Measurements from ENCODE around the gene PTGR2.
"Not testable (repeated sequence)": the region's sequence is repeated elsewhere in the genome, so short reads cannot be mapped to it uniquely, and the experiment has no call there.

The PTGR2 gene

DNA sequence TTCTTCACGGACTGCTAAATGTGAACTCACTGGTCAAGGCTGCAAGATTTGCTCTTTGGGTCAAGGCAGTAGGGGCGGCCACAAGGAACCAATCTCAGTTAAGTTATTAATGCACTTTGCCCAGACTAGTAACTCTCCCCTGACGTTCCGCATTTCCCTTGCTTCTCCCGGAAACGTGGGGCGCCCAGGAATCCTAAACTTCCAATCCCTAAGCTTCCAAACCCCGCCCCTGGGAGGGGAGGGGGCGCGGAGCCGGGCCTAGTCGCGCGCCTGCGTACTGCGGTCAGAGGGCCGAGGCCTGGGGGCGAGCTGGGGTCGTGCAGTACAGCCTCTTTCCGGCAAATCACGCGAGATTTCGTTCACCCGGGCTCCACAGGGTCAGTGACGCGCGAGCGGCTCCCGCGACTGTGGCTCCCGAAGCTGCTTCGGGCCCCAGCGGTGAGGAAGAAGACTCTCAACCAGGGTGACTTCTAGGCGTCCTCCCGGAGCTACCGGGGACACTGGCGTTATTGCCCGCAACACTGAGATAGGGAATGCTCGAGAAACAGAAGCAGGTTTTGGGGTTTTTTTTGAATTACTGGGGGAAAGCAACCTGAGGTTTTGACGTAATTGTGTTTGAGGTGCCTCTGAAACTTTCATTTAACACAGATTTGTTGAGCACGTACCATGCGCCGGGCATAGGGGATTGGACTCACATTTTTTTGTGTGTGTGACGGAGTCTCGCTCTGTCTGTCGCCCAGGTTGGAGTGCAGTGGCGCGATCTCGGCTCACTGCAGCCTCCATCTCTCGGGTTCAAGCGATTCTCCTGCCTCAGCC, at the start of gene PTGR2:
PTGR2 (plus strand) TSS at position 265 of the 816 bp plus-strand sequence. CDS start 7,032 bp downstream, outside the sequence.
- peak; percentile 81 for DNase-seq

DNA sequence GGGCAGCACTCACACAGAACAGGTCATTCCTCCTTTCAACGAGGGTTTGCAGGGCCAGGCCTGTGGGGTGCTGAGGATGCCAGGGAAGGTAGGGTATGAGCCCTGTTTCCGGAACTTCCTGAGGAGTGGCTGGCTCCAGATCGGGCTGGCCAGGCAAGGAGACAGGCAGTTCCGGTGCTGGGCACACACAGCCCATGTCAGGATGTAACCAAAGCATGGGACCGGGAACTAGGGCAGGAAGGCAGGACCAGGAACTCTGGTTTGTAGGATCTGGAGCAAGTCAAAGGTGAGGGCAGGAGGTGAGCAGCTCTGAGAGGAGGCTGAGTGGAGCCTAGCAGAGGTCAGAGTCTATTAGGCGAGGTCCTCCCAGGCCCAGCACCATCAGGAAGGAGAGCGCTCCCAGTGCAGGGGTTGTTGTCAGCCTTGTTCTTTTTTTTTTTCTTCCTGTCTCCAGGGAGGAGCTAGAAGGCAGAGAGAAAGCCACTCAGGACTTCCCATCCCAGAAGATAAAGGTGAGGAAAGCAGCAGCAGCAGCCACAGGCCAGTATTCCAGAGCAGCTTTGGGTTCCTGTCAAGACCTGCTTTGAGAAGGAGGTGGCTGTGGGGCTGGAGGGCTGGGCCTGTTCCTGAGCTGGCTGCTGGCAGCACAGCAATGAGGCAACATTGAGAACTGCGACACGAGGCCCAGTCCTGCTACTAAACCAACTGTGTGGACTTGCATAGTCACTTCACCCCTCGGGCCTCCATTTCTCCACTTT, 49.0 kb upstream of the PTGR2 start:
- DNase-seq: no peak

DNA sequence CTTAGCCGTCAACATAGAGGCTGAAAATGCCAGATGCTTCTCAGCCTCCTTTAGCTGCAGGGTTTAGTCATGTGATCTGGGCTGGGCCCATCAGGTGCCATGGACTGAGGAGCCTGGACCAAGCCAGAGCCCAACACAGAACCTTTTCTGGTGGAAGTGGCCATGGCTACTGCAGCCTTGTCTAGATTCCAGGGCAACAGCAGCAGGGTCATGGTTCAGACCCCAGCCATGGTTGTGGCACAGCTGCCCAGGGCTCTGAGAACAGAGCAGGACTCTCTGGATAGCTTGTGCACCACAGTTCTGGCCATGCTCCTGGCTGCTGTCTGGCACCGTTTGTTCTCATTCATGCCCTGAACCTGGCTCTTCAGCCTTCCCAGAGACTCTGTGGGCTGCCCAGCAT, 47.0 kb upstream of the PTGR2 start:
- no peak for DNase-seq

DNA sequence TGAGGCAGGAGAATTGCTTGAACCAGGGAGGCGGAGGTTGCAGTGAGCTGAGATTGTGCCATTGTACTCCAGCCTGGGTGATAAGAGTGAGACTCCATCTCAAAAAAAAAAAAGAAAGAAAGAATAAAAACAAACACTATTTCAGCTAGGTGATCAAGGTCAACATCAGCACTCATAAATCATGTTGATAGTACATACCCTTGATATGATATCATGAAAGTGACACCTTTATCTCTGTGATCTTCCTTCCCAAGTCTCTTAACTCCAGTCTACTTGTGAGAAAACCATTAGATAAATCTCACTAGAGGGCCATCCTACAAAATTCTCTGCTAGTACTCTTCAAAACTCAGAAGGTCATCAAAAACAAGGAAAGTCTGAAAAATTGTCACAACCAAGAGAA, 44.2 kb upstream of the PTGR2 start:
- DNase-seq: no peak

DNA sequence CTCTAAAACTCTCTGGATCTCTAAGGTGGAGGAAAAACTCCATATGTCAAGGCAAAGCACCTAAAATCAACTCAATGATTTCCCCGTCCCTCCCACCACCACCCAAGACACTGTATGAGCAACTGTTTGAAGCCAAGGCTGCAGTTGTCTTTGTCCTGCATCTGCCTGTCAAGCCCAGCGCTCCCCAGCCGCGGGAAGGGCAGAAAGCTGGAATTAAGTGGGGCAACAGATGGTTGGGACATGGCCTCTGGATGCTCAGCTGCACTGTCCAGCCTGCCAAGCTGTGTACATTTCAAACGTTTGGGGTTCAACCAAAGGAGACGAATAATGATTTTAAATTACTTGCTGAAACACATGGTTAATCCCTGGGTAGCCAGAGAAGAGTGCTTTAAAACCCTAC, 42.2 kb upstream of the PTGR2 start:
- no peak for DNase-seq

DNA sequence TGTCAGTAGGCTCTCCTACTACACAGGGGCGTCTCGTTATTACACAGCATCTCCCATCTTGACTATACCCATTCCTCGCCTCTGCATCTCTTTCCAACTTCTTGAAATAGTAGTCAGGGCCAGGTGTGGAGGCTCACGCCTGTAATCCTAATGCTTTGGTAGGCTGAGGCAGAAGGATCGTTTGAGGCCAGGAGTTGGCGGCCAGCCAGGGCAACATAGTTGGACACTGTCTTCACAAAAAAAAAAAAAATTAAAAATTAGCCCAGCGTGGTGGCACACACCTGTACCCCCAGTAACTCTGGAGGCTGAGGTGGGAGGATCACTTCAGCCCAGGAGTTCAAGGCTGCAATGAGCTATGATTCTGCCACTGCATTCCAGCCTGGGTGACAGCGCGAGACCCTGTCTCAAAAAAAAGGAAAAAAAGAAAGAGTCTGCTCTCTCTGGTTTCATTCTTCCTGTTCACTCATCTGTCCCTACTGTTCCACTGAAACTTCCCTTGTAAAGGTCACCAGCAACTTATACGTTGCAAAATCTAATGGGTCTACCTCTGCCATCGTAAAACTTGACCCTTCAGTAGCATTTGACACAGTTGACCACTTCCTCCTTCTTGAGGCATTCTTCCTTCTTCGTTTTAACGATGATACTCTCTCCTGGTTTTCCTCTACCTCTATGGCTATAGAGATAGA, 41.0 kb upstream of the PTGR2 start:
- no peak for DNase-seq

DNA sequence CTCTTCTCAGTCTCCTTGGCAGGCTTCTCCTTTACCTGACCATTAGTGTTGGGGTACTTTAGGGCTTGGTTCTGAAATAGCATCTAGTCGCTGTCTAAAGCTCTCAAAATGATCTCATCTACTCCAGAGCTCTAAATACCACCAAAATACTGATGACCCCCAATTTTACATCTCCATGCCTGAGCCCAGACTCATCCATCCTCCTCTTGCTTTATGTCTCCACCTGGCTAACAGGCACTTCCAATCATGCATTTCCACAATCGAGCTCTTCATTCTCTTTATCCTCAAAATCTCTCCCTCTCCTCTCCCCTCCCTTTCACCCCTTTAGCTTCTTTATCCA, 40.5 kb upstream of the PTGR2 start:
- DNase-seq: no peak

DNA sequence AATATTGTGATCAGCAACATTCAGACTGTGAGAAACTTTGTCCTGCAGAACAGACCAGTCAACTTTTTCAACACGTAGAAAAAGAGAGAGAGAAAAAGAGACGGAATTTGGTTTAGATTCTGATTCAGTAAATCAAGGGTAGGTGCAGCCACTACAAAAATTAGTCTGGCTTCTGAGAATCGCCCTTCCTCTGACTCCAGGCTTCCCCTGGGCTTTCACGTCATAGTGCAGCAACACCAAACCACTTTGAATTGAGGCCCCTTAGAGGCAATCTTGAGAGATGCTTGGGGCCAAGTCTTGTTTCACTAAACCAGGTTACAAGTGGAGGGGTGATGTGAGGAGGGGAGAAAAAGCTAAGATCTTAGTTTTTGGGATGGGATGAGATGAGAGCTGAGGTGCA, 37.5 kb upstream of the PTGR2 start:
- DNase-seq: no peak

DNA sequence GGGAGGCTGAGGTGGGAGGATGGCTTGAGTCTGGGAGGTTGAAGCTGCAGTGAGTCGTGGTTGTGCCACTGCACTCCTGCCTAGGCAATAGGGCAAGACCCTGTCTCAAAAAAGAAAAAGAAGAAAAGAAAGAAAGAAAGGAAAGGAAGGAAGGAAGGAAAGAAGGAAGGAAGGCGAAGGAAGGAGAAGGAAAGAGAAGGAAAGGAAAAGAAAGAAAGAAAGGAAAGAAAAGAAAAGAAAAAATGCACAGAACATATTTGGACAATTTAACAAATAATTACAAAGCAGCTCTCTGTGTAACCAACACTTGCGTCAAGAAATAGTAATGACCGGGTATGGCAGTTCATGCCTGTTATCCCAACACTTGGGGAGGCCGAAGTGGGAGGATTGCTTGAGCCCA, 35.8 kb upstream of the PTGR2 start:
- no peak for DNase-seq

DNA sequence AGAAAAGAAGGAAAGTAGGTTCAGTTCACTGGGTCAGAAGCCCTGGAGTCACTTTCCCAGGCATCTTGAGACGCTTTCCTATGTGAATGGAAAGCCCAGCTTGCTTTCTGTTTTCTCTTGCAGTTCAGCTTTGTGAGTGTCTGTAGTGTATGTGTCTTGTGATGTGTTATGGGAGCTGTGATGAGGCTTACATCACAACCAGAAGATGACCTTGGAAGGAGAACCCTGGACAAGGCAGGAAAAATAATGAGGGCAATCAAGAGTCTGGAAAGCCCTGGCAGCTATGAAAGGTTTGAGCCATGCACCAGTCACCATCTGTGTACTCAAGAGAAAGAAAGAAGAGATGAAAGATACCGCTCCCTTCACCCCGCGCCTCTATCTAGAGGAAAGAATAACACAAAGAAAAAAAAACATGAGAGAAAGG, 35.2 kb upstream of the PTGR2 start:
- DNase-seq: no peak

DNA sequence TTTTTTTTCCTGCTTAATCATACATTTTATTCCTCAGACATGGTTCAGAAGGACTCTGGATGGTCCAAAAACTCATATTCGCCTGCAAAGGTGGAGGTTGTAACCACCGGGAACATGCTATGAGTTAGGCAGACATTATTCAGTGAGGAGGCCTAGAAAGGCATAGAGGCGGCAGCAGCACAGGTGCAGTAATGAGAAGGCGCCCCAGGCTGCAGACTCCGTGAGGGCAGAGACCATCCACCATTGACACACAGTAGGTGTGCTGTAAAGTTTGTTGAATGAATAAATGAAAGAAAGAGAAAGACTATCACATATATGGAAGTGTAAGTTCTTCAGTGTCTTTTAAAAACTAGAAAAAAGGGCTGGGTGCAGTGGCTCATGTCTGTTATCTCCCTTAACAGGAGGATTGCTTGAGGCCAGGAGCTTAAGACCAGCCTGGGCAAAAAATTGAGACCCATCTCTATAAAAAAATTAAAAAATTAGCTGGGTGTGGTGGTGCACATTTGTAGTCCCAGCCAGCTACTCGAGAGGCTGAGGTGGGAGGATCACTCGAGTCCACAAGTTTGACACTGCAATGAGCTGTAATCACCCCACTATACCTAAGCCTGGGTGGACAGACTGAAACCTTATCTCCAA, 34.5 kb upstream of the PTGR2 start:
- DNase-seq: no peak

DNA sequence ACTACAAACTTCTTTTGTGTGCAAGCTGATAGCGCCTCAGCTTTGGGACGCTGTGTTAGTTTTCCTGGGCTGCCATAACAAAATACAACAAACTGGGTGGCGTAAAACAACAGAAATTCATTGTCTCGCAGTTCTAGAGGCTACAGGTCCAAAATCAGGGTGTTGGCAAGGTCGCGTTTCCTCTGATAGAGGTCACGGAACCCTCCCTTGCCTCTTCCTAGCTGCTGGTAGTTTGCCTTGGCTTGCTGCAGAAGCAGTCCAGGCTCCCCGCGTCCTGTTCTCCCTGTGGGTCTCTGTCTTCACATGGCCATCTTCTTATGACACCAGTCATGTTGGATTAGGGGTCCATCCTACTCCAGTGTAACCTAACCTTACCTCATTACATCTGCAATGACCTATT, 32.8 kb upstream of the PTGR2 start:
- DNase-seq: no peak

DNA sequence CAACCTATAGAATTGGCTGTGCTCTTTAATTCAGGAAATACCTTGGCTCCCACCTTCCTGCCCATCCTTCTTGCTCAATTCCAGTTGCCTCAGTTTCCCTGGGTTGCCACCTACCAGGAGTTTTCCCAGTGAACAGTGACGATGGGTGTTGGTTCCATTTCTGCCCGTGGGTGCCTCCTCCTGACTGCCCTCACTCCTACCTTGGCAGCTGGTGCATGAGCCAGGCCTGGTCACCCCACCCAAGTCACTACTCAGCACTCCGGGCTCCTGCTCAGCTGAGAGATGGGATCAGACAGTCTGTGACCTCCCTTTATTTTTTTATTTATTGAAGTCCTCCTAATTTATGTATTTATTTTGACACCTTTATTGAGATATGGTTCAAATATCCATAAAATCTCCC, 31.0 kb upstream of the PTGR2 start:
- no peak for DNase-seq

DNA sequence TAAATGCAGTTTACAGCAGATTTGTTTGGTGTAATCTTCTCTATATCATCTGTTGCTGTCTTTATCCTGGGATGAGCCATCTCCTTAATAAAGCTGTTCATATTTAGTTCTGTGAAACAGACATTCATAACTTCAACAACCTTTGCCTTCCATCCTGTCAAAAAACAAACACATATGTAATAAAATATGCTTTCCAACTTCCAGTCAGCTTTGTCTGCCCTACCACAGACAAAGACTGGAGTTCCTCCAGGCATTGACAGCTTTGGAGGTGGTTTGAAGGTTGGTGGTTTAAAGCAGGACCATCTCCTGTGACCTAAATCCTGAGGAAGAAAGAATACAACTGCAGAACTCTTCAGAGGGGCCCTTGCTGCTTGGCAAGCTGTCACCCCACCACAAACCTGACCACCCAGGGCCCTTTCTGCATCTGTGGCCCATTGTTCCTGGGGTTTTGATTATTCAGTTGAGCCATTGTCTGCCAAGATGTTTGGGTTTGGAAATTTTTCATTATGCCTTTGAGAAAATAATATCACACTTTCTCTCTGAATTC, 28.2 kb upstream of the PTGR2 start:
- no peak for DNase-seq

DNA sequence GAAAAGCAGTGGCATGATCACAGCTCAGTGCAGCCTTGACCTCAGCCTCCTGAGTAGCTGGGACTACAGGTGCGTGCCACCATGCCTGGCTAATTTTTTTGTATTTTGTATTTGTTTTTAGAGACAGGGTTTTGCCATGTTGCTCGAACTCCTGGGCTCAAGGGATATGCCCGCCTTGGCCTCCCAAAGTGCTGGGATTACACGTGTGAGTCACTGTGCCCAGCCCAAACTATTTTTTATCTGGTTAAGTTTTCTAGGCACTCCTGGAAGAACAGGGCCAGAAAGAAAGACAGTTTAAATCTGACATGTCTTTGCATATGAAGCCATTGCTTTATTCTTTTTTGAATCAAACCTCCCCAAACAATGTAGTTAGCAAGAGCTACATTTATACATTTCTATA, 27.5 kb upstream of the PTGR2 start:
- DNase-seq: no peak

DNA sequence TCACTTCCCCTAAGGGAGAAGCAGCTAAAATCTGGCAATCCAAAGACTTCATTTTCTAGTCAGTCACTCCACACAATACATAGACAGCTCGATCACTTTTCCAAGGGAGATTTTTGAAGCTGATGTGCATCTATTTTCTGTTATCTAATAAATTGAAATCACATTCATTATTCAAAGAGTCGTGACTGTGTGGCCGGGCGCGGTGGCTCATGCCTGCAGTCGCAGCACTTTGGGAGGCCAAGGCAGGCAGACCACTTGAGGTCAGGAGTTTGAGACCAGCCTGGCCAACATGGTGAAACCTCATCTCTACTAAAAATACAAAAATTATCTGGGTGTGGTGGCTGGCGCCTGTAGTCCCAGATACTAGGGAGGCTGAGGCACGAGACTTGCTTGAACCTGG, 27.1 kb upstream of the PTGR2 start:
- DNase-seq: no peak

DNA sequence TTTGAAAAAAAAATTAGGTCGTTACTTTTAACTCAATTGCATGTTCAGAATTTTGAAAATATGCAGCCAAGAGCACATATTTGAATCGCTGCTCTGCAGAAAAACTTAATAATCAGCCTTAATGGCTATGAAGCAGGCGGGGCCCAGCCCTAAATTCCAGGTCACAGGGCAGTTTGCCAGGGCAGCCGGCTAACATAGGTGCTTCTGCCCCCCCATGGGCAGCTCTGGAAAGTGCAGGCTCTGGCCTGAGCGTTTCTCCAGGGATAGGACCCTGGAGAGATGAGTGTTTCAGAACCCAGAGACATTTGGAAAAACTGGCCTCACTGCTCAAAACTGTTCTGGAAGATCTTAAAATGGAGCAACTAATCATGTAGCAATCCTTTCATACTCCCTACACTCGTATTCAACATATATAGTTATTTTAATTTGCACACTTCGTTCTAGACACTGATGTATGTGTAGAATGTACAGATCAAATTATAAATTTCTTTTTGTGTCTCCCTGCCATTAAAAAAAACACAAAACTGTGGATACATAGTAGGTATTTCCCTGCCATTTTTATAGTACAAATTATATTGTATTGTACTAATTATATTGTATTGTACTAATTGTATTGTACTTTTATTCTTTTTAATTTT, 26.0 kb upstream of the PTGR2 start:
- DNase-seq: peak; percentile 76

DNA sequence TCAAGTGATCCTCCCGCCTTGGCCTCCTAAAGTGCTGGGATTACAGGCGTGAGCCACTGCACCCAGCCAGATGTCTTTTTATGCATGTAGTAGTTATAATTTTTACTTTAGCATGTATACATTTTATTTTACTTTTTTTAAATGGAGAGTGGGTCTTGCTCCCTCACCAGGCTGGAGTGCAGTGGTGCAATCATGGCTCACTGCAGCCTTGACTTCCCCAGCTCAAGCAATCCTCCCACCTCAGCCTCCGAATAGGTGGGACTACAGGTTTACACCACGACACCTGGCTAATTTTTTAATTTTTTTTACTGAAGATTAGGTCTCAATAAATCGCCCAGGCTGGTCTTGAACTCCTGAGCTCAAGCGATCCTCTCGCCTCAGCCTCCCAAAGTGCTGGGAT, 24.4 kb upstream of the PTGR2 start:
- not testable (repeated sequence) for DNase-seq

DNA sequence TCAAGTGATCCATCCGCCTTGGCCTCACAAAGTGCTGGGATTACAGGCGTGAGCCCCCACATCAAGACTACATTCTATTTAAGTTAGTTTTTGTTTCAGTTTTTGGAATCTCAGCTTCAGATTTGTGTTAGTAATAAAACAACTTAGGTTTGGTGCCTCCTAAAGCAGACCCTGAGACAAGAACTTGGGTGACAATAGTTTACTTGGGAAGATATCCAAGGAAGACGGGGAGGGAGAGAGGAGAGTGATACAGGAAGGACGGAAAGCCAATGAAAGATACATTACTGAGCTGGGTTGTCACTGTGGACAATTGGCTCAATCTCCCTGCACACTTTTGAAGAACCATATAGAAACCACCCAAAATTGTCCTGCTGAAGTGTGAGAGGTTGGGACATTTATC, 22.6 kb upstream of the PTGR2 start:
- DNase-seq: no peak

DNA sequence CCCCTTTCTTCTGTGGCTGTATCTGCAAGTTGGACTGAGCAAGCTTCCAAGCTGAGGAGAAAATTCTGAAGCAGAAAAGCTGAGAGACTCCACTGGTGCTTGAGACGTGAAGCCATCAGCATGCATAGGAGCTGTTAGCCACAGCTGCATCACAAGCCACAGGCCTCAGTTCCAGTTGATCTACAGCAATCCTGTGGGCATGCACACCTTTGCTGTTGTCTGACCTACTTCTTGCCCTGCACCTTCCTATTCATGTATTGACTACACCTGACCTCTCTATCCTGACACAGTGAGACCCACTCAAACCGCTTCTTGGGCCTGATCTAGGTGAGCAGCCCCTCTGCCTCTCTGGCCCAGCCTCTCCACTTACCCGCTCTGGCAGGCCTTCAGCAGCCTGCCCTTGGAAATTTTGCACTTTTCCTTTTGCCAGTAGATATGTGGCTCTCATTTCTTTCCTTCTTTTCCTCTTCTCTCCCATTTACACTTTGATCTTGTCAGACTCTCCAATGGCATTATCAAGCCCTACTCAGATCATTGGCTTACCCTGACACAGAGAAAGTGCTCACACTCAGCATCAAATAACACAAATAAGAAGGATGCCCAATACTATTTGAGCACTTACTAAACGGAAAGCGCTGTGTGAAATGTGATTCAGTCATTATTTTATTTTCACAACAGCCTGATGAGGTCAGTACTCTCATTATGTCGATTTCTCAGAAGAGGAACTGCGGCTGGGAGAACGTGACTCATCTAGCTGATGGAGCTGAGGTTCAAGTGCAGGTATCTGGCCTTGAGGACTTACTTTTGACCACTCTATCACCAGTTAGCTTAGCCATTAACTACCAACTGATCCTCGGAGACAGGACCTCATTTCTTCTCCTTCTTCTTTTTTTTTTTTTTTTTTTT, 21.9 kb upstream of the PTGR2 start:
- DNase-seq: no peak

DNA sequence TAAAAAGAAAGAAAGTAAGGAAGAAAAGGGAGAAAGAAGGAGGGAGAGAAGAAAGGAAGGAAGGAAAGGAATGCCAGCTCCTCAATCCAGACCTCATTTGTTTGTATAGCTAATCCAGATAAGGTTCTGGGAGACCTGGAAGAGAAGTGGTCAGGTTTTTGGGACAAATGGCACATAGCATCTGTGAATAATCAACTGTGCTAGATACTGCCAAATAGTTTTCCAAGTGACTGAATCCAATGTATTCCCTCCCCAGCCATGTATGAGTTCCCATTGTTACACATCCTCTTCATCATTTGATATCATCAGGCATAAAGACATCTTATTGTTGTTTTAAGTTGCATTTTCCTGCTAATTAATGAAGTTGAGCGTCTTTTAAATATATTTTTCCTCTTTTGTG, 18.6 kb upstream of the PTGR2 start:
- no peak for DNase-seq
